MCF 10A (cell line): Measurements from ENCODE around the gene SRSF10. TPM values are rescaled to one million over a fixed set of nuclear protein-coding genes. Genes with fewer than 3 reads are reported as not detected.
A peak's percentile ranks its signal among the peaks of the same experiment; 100 is the strongest.
"Not testable (repeated sequence)": the region's sequence is repeated elsewhere in the genome, so short reads cannot be mapped to it uniquely, and the experiment has no call there.

Source experiments
- BruUV-seq: library from RNA; stranded (reverse); fragments of 400-500 nt; replicated peaks from 2 replicates; lab custom pipeline; 2021; lab: Mats Ljungman, UMichigan
- CTCF ChIA-PET: fragments of 300-600 bp; sonication (Branson Sonifier 250); formaldehyde crosslinking; extraction: SDS; loops from one replicate; lab custom pipeline; 2021; ENCODE audit warnings: antibody characterized with exemption, inconsistent platforms; lab: Yijun Ruan, JAX
- POLR2A ChIA-PET: fragments of 300-600, 350-650 bp; sonication (Branson Sonifier 250); formaldehyde crosslinking; extraction: SDS; loops from one replicate; lab custom pipeline; 2020; ENCODE audit warnings: antibody characterized with exemption, inconsistent platforms; lab: Yijun Ruan, JAX
- DNase-seq: peaks from one replicate; pipeline ENCODE4 v3.0.0-alpha.2; 2018; ENCODE audit not compliant: unreplicated experiment
- H3K27ac Mint-ChIP-seq: one replicate; pipeline ENCODE4 v1.8.0; 2022; ENCODE audit warnings: mild to moderate bottlenecking, low read depth, mixed read lengths; ENCODE audit not compliant: unreplicated experiment
- H3K27me3 Mint-ChIP-seq: one replicate; pipeline ENCODE4 v1.8.0; 2022; ENCODE audit warnings: mixed read lengths; ENCODE audit not compliant: insufficient read depth, unreplicated experiment
- H3K36me3 Mint-ChIP-seq: one replicate; pipeline ENCODE4 v1.8.0; 2022; ENCODE audit warnings: mild to moderate bottlenecking, moderate library complexity, mixed read lengths; ENCODE audit not compliant: insufficient read depth, unreplicated experiment
- H3K4me1 Mint-ChIP-seq: one replicate; pipeline ENCODE4 v1.8.0; 2022; ENCODE audit warnings: mixed read lengths; ENCODE audit not compliant: insufficient read depth, unreplicated experiment
- H3K4me3 Mint-ChIP-seq: one replicate; pipeline ENCODE4 v1.8.0; 2022; ENCODE audit warnings: mild to moderate bottlenecking, moderate library complexity, mixed read lengths; ENCODE audit not compliant: unreplicated experiment
- H3K9me3 Mint-ChIP-seq: one replicate; pipeline ENCODE4 v1.8.0; 2022; ENCODE audit warnings: mixed read lengths; ENCODE audit not compliant: unreplicated experiment
- CTCF ChIP-seq: fragments of 200-600 bp; IDR thresholded peaks from one replicate; pipeline ENCODE4 v1.8.0; 2022; ENCODE audit warnings: antibody characterized with exemption, mild to moderate bottlenecking; ENCODE audit not compliant: unreplicated experiment
- intact Hi-C: fragments of 100-400 bp; cut with micrococcal nuclease; formaldehyde crosslinking; loops from 2 replicates; pipeline ENCODE4 v1.14.1; 2022
- total RNA-seq: library from RNA; stranded (reverse); gene quantifications from 2 replicates; pipeline ENCODE4 v1.2.3, GENCODE V29; 2022

SRSF10 gene
- total RNA-seq, 1 experiment from 2014 or later = 134 TPM

GRCh38 chr1:23989263-23989662 lies 9.1 kb upstream of the SRSF10 start:
- POLR2A ChIA-PET = interaction anchor here (1.1 to 1.8 kb wide), 4 partner anchors 9 to 29 kb away, joined by 3 to 7 read pairs (median 4); partner anchors contain the start of genes PNRC2 and SRSF10

GRCh38 chr1:23987038-23987437 lies 6.9 kb upstream of the SRSF10 start:
- H3K27ac Mint-ChIP-seq, H3K36me3 Mint-ChIP-seq, DNase-seq, intact Hi-C loops, H3K9me3 Mint-ChIP-seq, POLR2A ChIA-PET, H3K4me3 Mint-ChIP-seq, H3K4me1 Mint-ChIP-seq, H3K27me3 Mint-ChIP-seq, BruUV-seq: not testable (repeated sequence)
- CTCF ChIA-PET = interaction anchor here (1.4 kb wide), 1 partner anchor 41 kb away, joined by 10 read pairs; no protein-coding TSS in a partner anchor

More at GRCh38 chr1:23989263-23989662, 9.1 kb upstream of the SRSF10 start:
- no peak overlapping the region for H3K27ac Mint-ChIP-seq
- H3K9me3 Mint-ChIP-seq = no peaks in the 10 kb centered on the region
- no peaks in the 10 kb centered on the region for H3K36me3 Mint-ChIP-seq
- no peaks in the 10 kb centered on the region for H3K27me3 Mint-ChIP-seq
- TF ChIP-seq CTCF = no peak
- no peak for DNase-seq
- H3K4me3 Mint-ChIP-seq = no peak overlapping the region
- CTCF ChIA-PET = interaction anchor here (0.7 to 0.8 kb wide), 2 partner anchors 21 to 66 kb away, joined by 3 read pairs; no protein-coding TSS in a partner anchor
- no TSS peak for BruUV-seq
- intact Hi-C loops = no loop called here
- H3K4me1 Mint-ChIP-seq = peaks cover under 1% of the 10 kb centered on the region

GRCh38 chr1:23984417-23985186 lies 4.5 kb upstream of the SRSF10 start:
- peaks cover 7% of the 10 kb centered on the region for H3K4me1 Mint-ChIP-seq
- DNase-seq = peak; percentile 77
- TF ChIP-seq CTCF = no peak
- ChIA-PET POLR2A (interaction anchor here (0.6 to 2.0 kb wide), 9 partner anchors 9 to 135 kb away, joined by 3 to 13 read pairs (median 4); no protein-coding TSS in a partner anchor), CTCF (interaction anchor here (0.7 to 1.0 kb wide), 2 partner anchors 43 to 167 kb away, joined by 4 to 6 read pairs; no protein-coding TSS in a partner anchor)
- peak overlapping the region; percentile 88 for H3K27ac Mint-ChIP-seq
- no peak overlapping the region for H3K4me3 Mint-ChIP-seq
- intact Hi-C loops = no loop called here
- H3K36me3 Mint-ChIP-seq = no peaks in the 10 kb centered on the region
- no peaks in the 10 kb centered on the region for H3K9me3 Mint-ChIP-seq
- BruUV-seq = no TSS peak
- H3K27me3 Mint-ChIP-seq = no peaks in the 10 kb centered on the region

- no peak for TF ChIP-seq CTCF
- peaks cover 34% of the 10 kb centered on the region for H3K4me1 Mint-ChIP-seq
- DNase-seq = peak; percentile 85
- H3K27ac Mint-ChIP-seq = peak overlapping the region; percentile 95
- intact Hi-C loops = loop anchor here (1.0 to 2.0 kb wide), 2 partner anchors 38 to 132 kb away; partner anchors contain the start of gene MYOM3
- H3K9me3 Mint-ChIP-seq = no peaks in the 10 kb centered on the region
- ChIA-PET CTCF (interaction anchor here (0.8 to 2.3 kb wide), 5 partner anchors 11 to 47 kb away, joined by 3 to 5 read pairs (median 4); no protein-coding TSS in a partner anchor), POLR2A (interaction anchor here (0.6 to 7.3 kb wide), 20 partner anchors 9 to 203 kb away, joined by 3 to 97 read pairs (median 6); partner anchors contain the start of genes PITHD1 and PNRC2)
- H3K4me3 Mint-ChIP-seq = peak overlapping the region; percentile 91
- H3K36me3 Mint-ChIP-seq = peaks cover 23% of the 10 kb centered on the region
- BruUV-seq = TSS peak; percentile 99
- no peaks in the 10 kb centered on the region for H3K27me3 Mint-ChIP-seq
Observed at GRCh38 chr1:23980728-23981070, 572 bp upstream of the SRSF10 start.
